ENCODE measurements around the gene EPS15. TPM values are rescaled to one million over a fixed set of nuclear protein-coding genes. Genes with fewer than 3 reads are reported as not detected.

The EPS15 gene
- total and polyA plus RNA-seq, 2 of the 13 experiments (the other 11 are each of a cell fraction or from before 2014, with no cell fraction given): 14.3 to 19.3 TPM

DNA sequence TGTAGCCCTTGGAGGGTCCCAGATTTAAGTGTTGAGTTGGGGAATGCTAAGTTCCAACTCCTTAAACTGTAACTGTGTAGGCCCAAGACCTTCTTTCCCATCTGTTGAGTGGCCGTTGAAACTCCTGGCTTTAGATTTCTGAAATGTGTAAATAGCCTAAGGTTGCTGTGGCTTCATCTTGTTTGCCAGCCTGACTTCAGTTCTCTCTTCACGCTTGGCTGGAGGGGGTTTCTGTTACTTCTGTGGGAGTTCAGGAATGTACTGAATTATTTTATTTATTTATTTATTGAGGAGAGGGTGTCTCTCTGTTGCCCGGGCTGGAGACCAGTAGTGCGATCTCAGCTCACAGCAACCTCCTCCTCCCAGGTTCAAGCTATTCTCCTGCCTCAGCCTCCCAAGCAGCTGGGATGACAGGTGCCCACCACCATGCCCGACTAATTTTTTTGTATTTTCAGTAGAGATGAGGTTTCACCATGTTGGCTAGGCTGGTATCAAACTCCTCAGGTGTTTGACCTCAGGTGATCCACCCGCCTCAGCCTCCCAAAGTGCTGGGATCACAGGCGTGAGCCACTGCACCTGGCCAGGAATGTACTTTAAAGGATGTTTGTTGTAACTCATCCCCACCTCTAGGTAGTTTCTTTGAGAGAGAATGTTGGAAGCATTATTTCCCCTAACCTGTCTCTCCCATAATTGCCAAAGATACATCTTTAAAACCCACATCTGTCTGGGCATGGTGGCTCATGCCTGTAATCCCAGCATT lies 194.6 kb downstream of the EPS15 start:
- 73% methylated on average over 7 of the region's 7 CpGs for WGBS (ENCODE audit: low lambda C conversion rate)
- in situ Hi-C loops (cut with HindIII; ENCODE audit: extremely low pct_ligation_motif_present, low pct_unique_long_range_greater_than_20kb): no loop called here
- Histone ChIP-seq H3K36me3 (replicated peaks in 1 of 2; ENCODE audit: control insufficient read depth in 1 of 2, insufficient read depth in 2 of 2, low read length in 2 of 2) (no peaks in the 10 kb centered on the region), H3K9ac (ENCODE audit: insufficient read depth, low read depth, low read length) (no peak overlapping the region), H4K20me1 (ENCODE audit: insufficient read depth, low read length) (no peaks in the 10 kb centered on the region), H3K79me2 (ENCODE audit: insufficient read depth, low read length) (no peaks in the 10 kb centered on the region), H2AFZ (ENCODE audit: low read length) (no peak overlapping the region), H3K4me3 (replicated peaks in 1 of 3; ENCODE audit: insufficient read depth in 1 of 3, low read depth in 2 of 3, low read length in 3 of 3) (no peak overlapping the region), H3K27me3 (ENCODE audit: control insufficient read depth in 1 of 2, insufficient read depth in 2 of 2, low read length in 2 of 2) (peaks cover 0 to 8% of the 10 kb centered on the region in 2 experiments; a peak in 1 of 5 replicates), H3K4me2 (ENCODE audit: low read depth, low read length) (no peak overlapping the region), H3K9me3 (ENCODE audit: low read length) (no peaks in the 10 kb centered on the region), H3K27ac (ENCODE audit: extremely low read length, insufficient read depth, low read length) (no peak overlapping the region), H3K4me1 (ENCODE audit: insufficient read depth, low read length) (peaks cover 11% of the 10 kb centered on the region)
- FAIRE-seq (no peak), DNase-seq (ENCODE audit: low spot score) (no peak), ATAC-seq (no peak)
- ChIA-PET CTCF (ENCODE audit: low intra/inter-chr PET ratio, low total read pairs) (no interaction called here), POLR2A (no interaction called here)
- TF ChIP-seq ZNF883 (CRISPR knock-in tag; IDR thresholded peaks at IDR 0.05; ENCODE audit: not compliant biosample characterization): no peak
- TF ChIP-seq, protein P1, sequence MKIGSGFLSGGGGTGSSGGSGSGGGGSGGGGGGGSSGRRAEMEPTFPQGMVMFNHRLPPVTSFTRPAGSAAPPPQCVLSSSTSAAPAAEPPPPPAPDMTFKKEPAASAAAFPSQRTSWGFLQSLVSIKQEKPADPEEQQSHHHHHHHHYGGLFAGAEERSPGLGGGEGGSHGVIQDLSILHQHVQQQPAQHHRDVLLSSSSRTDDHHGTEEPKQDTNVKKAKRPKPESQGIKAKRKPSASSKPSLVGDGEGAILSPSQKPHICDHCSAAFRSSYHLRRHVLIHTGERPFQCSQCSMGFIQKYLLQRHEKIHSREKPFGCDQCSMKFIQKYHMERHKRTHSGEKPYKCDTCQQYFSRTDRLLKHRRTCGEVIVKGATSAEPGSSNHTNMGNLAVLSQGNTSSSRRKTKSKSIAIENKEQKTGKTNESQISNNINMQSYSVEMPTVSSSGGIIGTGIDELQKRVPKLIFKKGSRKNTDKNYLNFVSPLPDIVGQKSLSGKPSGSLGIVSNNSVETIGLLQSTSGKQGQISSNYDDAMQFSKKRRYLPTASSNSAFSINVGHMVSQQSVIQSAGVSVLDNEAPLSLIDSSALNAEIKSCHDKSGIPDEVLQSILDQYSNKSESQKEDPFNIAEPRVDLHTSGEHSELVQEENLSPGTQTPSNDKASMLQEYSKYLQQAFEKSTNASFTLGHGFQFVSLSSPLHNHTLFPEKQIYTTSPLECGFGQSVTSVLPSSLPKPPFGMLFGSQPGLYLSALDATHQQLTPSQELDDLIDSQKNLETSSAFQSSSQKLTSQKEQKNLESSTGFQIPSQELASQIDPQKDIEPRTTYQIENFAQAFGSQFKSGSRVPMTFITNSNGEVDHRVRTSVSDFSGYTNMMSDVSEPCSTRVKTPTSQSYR (CRISPR knock-in tag; IDR thresholded peaks at IDR 0.05; ENCODE audit: borderline replicate concordance): no peak
- TF ChIP-seq RXRB (CRISPR knock-in tag; IDR thresholded peaks at IDR 0.05; ENCODE audit: borderline replicate concordance): no peak
- no peak for TF ChIP-seq NR2F6 (IDR thresholded peaks at IDR 0.05)
- TF ChIP-seq NR2F6 (CRISPR knock-in tag; IDR thresholded peaks at IDR 0.05): no peak
- no peak for TF ChIP-seq AGO1 (IDR thresholded peaks at IDR 0.05; ENCODE audit: low read depth, low read length, poor library complexity, severe bottlenecking)
- TF ChIP-seq, protein P2, sequence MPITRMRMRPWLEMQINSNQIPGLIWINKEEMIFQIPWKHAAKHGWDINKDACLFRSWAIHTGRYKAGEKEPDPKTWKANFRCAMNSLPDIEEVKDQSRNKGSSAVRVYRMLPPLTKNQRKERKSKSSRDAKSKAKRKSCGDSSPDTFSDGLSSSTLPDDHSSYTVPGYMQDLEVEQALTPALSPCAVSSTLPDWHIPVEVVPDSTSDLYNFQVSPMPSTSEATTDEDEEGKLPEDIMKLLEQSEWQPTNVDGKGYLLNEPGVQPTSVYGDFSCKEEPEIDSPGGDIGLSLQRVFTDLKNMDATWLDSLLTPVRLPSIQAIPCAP (CRISPR knock-in tag; IDR thresholded peaks at IDR 0.05; ENCODE audit: low read depth): no peak
- no peak for TF ChIP-seq ZNF121 (CRISPR knock-in tag; IDR thresholded peaks at IDR 0.05)
- TF ChIP-seq RFX3 (CRISPR knock-in tag; IDR thresholded peaks at IDR 0.05): no peak
- TF ChIP-seq ZNF546 (CRISPR knock-in tag; conservative IDR thresholded peaks at IDR 0.05): no peak
- TF ChIP-seq KLF12 (CRISPR knock-in tag; IDR thresholded peaks at IDR 0.05; ENCODE audit: borderline replicate concordance): no peak
- no peak for TF ChIP-seq ZNF3 (CRISPR knock-in tag; IDR thresholded peaks at IDR 0.05)
- no peak for TF ChIP-seq CSRNP1 (CRISPR knock-in tag; IDR thresholded peaks at IDR 0.05)
- TF ChIP-seq ZBTB8A (CRISPR knock-in tag; IDR thresholded peaks at IDR 0.05; ENCODE audit: borderline replicate concordance, low read depth): no peak
- TF ChIP-seq FOXO1 (CRISPR knock-in tag; IDR thresholded peaks at IDR 0.05): no peak
- TF ChIP-seq SIN3A (IDR thresholded peaks at IDR 0.05; ENCODE audit: borderline replicate concordance, low read depth, low read length): no peak
- intact Hi-C loops (cut with micrococcal nuclease; ENCODE audit: unreplicated experiment): no loop called here
- BruUV-seq (replicated peaks): no TSS peak
